ENCODE measurements around the gene TMEM106B.

The TMEM106B gene

GRCh38 chr7:12210179-12211053 is 678 bp upstream of the TMEM106B start:
- Histone ChIP-seq H3K4me3 (ENCODE audit: low read depth, low read length) (peak overlapping the region; percentile 71), H3K4me1 (no peaks in the 10 kb centered on the region), H3K36me3 (no peaks in the 10 kb centered on the region), H3K9me3 (no peaks in the 10 kb centered on the region), H3K27me3 (no peaks in the 10 kb centered on the region)
- DNase-seq: no peak
- TF ChIP-seq CTCF (IDR thresholded peaks at IDR 0.05; ENCODE audit: low read depth, low read length): no peak

GRCh38 chr7:12211711-12212485 is 804 bp downstream of the TMEM106B start:
- Histone ChIP-seq H3K4me3 (ENCODE audit: low read depth, low read length) (peak overlapping the region; percentile 71), H3K4me1 (no peaks in the 10 kb centered on the region), H3K27me3 (no peaks in the 10 kb centered on the region), H3K9me3 (no peaks in the 10 kb centered on the region), H3K36me3 (no peaks in the 10 kb centered on the region)
- peak; percentile 48 for DNase-seq
- no peak; the same call in 1 of the 2 replicates for TF ChIP-seq CTCF (IDR thresholded peaks at IDR 0.05; ENCODE audit: low read depth, low read length)

GRCh38 chr7:12217311-12217710 is 6.2 kb downstream of the TMEM106B start:
- Histone ChIP-seq H3K4me1 (no peaks in the 10 kb centered on the region), H3K9me3 (no peaks in the 10 kb centered on the region), H3K27me3 (no peaks in the 10 kb centered on the region), H3K4me3 (ENCODE audit: low read depth, low read length) (no peak overlapping the region), H3K36me3 (peaks cover 3% of the 10 kb centered on the region)
- no peak for DNase-seq
- TF ChIP-seq CTCF (IDR thresholded peaks at IDR 0.05; ENCODE audit: low read depth, low read length): no peak

GRCh38 chr7:12220389-12221046 is 9.4 kb downstream of the TMEM106B start:
- H3K36me3 ChIP-seq: peaks cover 3% of the 10 kb centered on the region
- no peaks in the 10 kb centered on the region for H3K9me3 ChIP-seq
- DNase-seq: no peak
- no peak overlapping the region for H3K4me3 ChIP-seq (ENCODE audit: low read depth, low read length)
- no peaks in the 10 kb centered on the region for H3K27me3 ChIP-seq
- no peak for TF ChIP-seq CTCF (IDR thresholded peaks at IDR 0.05; ENCODE audit: low read depth, low read length)
- no peaks in the 10 kb centered on the region for H3K4me1 ChIP-seq

GRCh38 chr7:12221414-12221813 is 10.3 kb downstream of the TMEM106B start:
- Histone ChIP-seq H3K4me1 (no peaks in the 10 kb centered on the region), H3K36me3 (peaks cover 3% of the 10 kb centered on the region), H3K9me3 (no peaks in the 10 kb centered on the region), H3K4me3 (ENCODE audit: low read depth, low read length) (no peak overlapping the region), H3K27me3 (no peaks in the 10 kb centered on the region)
- DNase-seq: no peak
- no peak for TF ChIP-seq CTCF (IDR thresholded peaks at IDR 0.05; ENCODE audit: low read depth, low read length)
